AG04450 (cell line): ENCODE results near the gene TUBB3. TPM values are rescaled to one million over a fixed set of nuclear protein-coding genes. Genes with fewer than 3 reads are reported as not detected.

Source experiments
- CTCF ChIA-PET: fragments of 300-600, 350-600 bp; formaldehyde crosslinking; extraction: SDS; loops from one replicate; lab custom pipeline; 2022; ENCODE audit warnings: antibody characterized with exemption, inconsistent platforms; lab: Charles Lee
- POLR2A ChIA-PET: fragments of 350-600 bp; formaldehyde crosslinking; extraction: SDS; loops from one replicate; lab custom pipeline; 2021; ENCODE audit warnings: antibody characterized with exemption, inconsistent platforms; lab: Yijun Ruan, JAX
- DNase-seq: peaks from one replicate; pipeline ENCODE4 v3.0.0-alpha.2; 2011; ENCODE audit warnings: low read depth, low spot score
- H3K27ac ChIP-seq: one replicate; pipeline ENCODE4 v1.5.1; 2012; ENCODE audit warnings: low read depth, low read length, control low read depth
- H3K27me3 ChIP-seq: one replicate; pipeline ENCODE4 v1.6.0; 2012; ENCODE audit warnings: low read length; ENCODE audit not compliant: control insufficient read depth, insufficient read depth
- H3K4me3 ChIP-seq: 2 replicates; pipeline ENCODE4 v1.5.1; 2011; ENCODE audit warnings: mild to moderate bottlenecking, low read depth, low read length, control low read depth
- H3K9me3 ChIP-seq: 2 replicates; pipeline ENCODE4 v1.5.1; 2012; ENCODE audit warnings: low read length; ENCODE audit not compliant: control insufficient read depth, insufficient read depth
- CTCF ChIP-seq: IDR thresholded peaks from 2 replicates; pipeline ENCODE4 v1.5.1; 2011; ENCODE audit warnings: low read depth, low read length, control low read depth, inconsistent platforms
- polyA plus RNA-seq: library from polyadenylated mRNA; depleted of rRNA; stranded (reverse); fragments of >200 nt; gene quantifications from 2 replicates; pipeline ENCODE4 v1.2.3, GENCODE V29; 2011

Gene TUBB3
- polyA plus RNA-seq, 1 experiment = 129 TPM

- no peak for DNase-seq
- POLR2A ChIA-PET = no interaction called here
Observed at GRCh38 chr16:89904606-89905510, 18.3 kb upstream of the TUBB3 start.

GRCh38 chr16:89905511-89906139 lies 17.5 kb upstream of the TUBB3 start:
- no peaks in the 10 kb centered on the region for H3K27me3 ChIP-seq
- no peak overlapping the region for H3K4me3 ChIP-seq
- no peak overlapping the region for H3K27ac ChIP-seq
- no peak for DNase-seq
- TF ChIP-seq CTCF = no peak
- ChIA-PET POLR2A (no interaction called here), CTCF (no interaction called here)
- H3K9me3 ChIP-seq = peaks cover 27% of the 10 kb centered on the region

More at GRCh38 chr16:89904606-89905510, 18.3 kb upstream of the TUBB3 start:
- Histone ChIP-seq H3K9me3 (peaks cover 27% of the 10 kb centered on the region), H3K4me3 (no peak overlapping the region), H3K27ac (no peak overlapping the region), H3K27me3 (no peaks in the 10 kb centered on the region)
- CTCF ChIA-PET = no interaction called here
- TF ChIP-seq CTCF = no peak

GRCh38 chr16:89906140-89907025 lies 16.8 kb upstream of the TUBB3 start:
- Histone ChIP-seq H3K27me3 (no peaks in the 10 kb centered on the region), H3K27ac (no peak overlapping the region), H3K9me3 (peaks cover 27% of the 10 kb centered on the region), H3K4me3 (no peak overlapping the region)
- DNase-seq = no peak
- TF ChIP-seq CTCF = no peak
- CTCF ChIA-PET = no interaction called here
- POLR2A ChIA-PET = no interaction called here

DNA sequence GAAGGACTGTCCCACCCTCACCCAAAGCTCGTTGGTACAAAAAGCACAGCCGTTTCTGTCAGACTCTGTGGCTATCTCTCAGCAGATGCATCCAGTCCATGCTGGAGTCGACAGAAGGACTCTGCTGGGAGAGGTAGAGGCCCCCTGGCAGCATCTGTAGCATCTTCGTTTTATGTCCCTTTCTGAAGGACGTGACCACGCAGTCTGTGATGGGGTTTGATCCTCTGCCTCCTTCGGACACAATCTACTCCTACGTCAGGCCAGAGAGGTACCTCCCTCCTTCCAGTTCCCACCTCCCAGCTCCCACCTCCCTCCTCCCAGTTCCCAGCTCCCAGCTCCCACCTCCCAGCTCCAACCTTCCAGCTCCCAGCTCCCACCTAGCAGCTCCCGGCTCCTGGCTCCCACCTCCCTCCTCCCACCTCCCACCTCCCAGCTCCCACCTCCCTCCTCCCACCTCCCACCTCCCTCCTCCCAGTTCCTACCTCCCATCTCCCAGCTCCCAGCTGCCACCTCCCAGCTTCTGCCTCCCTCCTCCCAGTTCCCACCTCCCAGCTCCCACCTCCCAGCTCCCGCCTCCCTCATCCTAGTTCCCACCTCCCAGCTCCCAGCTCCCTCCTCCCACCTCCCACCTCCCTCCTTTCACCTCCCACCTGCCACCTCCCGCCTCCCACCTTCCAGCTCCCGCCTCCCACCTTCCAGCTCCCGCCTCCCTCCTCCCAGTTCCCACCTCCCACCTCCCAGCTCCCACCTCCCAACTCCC lies 15.9 kb upstream of the TUBB3 start:
- peaks cover 27% of the 10 kb centered on the region for H3K9me3 ChIP-seq
- ChIA-PET POLR2A (interaction anchor here (0.8 to 1.4 kb wide), 2 partner anchors 16 to 17 kb away, joined by 3 to 5 read pairs; partner anchors contain the start of gene TUBB3), CTCF (no interaction called here)
- DNase-seq = no peak
- no peak overlapping the region for H3K27ac ChIP-seq
- TF ChIP-seq CTCF = no peak
- no peak overlapping the region for H3K4me3 ChIP-seq
- H3K27me3 ChIP-seq = no peaks in the 10 kb centered on the region
